H1 (cell line): ENCODE data around the gene SAFB. TPM values are rescaled to one million over a fixed set of nuclear protein-coding genes. Genes with fewer than 3 reads are reported as not detected.

Experiments used
- CTCF ChIA-PET: fragments of 300-600 bp; sonication (Branson Sonifier 250); formaldehyde crosslinking; loops from one replicate; lab custom pipeline; 2021; ENCODE audit not compliant: partially characterized antibody; lab: Charles Lee
- POLR2A ChIA-PET: fragments of 300-600 bp; sonication (Branson Sonifier 250); formaldehyde crosslinking; loops from one replicate; lab custom pipeline; 2021; ENCODE audit warnings: inconsistent platforms; ENCODE audit not compliant: partially characterized antibody; lab: Charles Lee
- DNase-seq, 2 experiments: peaks; one replicate each; pipeline versions ENCODE4 v3.0.0 to v3.0.0-alpha.2; 2010 to 2022; ENCODE audit warnings: low spot score in 2 of 2, low read depth in 1 of 2, mixed read lengths in 1 of 2
- FAIRE-seq: peaks from 2 replicates; lab custom pipeline; 2011; peaks lifted over from hg19 to GRCh38; lab: Jason Lieb, UNC
- H2AFZ ChIP-seq: 2 replicates; pipeline ENCODE4 v1.8.1; 2012; ENCODE audit warnings: low read length, inconsistent platforms
- H2AK5ac ChIP-seq: 2 replicates; pipeline ENCODE4 v1.6.1; 2013; ENCODE audit warnings: low read depth, low read length
- H2BK120ac ChIP-seq: replicated peaks from 2 replicates; pipeline ENCODE3; 2013; ENCODE audit warnings: low read depth, low read length, inconsistent platforms
- H2BK12ac ChIP-seq: 2 replicates; pipeline ENCODE4 v1.6.1; 2013; ENCODE audit warnings: low read depth, low read length
- H2BK15ac ChIP-seq: 2 replicates; pipeline ENCODE4 v1.6.1; 2013; ENCODE audit warnings: low read length
- H2BK20ac ChIP-seq: 2 replicates; pipeline ENCODE4 v1.6.1; 2013; ENCODE audit warnings: low read length
- H2BK5ac ChIP-seq: 2 replicates; pipeline ENCODE4 v1.6.1; 2013; ENCODE audit warnings: low read depth, low read length
- H3K14ac ChIP-seq: 2 replicates; pipeline ENCODE4 v1.6.1; 2013; ENCODE audit warnings: inconsistent platforms; ENCODE audit not compliant: insufficient read length
- H3K18ac ChIP-seq: 2 replicates; pipeline ENCODE4 v1.6.1; 2013; ENCODE audit warnings: low read length; ENCODE audit errors: extremely low read depth
- H3K23ac ChIP-seq: 2 replicates; pipeline ENCODE4 v1.6.1; 2013; ENCODE audit warnings: inconsistent platforms; ENCODE audit not compliant: insufficient read length
- H3K23me2 ChIP-seq: 2 replicates; pipeline ENCODE4 v1.6.1; 2013; ENCODE audit warnings: low read depth, low read length
- H3K27ac ChIP-seq: 2 replicates; pipeline ENCODE4 v1.6.1; 2011; ENCODE audit warnings: low read depth, low read length, inconsistent platforms
- H3K27me3 ChIP-seq, 4 experiments: replicated peaks in 1 of 4; 1 replicate in 1 of 4; 2 replicates in 3 of 4; pipeline versions ENCODE4 v1.6.1 to v1.8.1; 2011 to 2013; ENCODE audit warnings: low read length in 3 of 4, mild to moderate bottlenecking in 3 of 4, inconsistent platforms in 2 of 4, mixed read lengths in 2 of 4, moderate library complexity in 1 of 4; ENCODE audit not compliant: control insufficient read depth in 3 of 4, insufficient read depth in 3 of 4; ENCODE audit errors: extremely low read depth in 1 of 4
- H3K36me3 ChIP-seq, 4 experiments: 2 replicates each; pipeline versions ENCODE4 v1.6.1 to v1.8.1; 2011 to 2013; ENCODE audit warnings: mild to moderate bottlenecking in 4 of 4, low read length in 3 of 4, moderate library complexity in 2 of 4, control low read depth in 1 of 4, inconsistent platforms in 1 of 4; ENCODE audit not compliant: insufficient read depth in 4 of 4, control insufficient read depth in 2 of 4
- H3K4ac ChIP-seq: replicated peaks from 2 replicates; pipeline ENCODE3; 2013; ENCODE audit warnings: low read length, low read depth, mixed read lengths, inconsistent platforms; ENCODE audit not compliant: insufficient read length
- H3K4me1 ChIP-seq, 4 experiments: replicated peaks in 1 of 4; 1 replicate in 1 of 4; 2 replicates in 3 of 4; pipeline versions ENCODE4 v1.6.1 to v1.8.1; 2011 to 2013; ENCODE audit warnings: low read length in 3 of 4, inconsistent platforms in 2 of 4, mixed read lengths in 1 of 4; ENCODE audit not compliant: insufficient read depth in 4 of 4, control insufficient read depth in 3 of 4
- H3K4me2 ChIP-seq, 2 experiments: 2 replicates each; pipeline versions ENCODE4 v1.6.1 to v1.8.1; 2011 to 2013; ENCODE audit warnings: low read depth in 2 of 2, low read length in 2 of 2, control low read depth in 1 of 2, inconsistent platforms in 1 of 2, mild to moderate bottlenecking in 1 of 2; ENCODE audit not compliant: insufficient read depth in 1 of 2
- H3K4me3 ChIP-seq, 4 experiments: fragments of 200-600, 300-600 bp in 1 of 4; sonication (generic), shearing (Covaris generic), sonication (Bioruptor Twin) in 1 of 4; 2 replicates each; pipeline versions ENCODE4 v1.5.1 to v1.8.1; 2011 to 2016; ENCODE audit warnings: low read length in 4 of 4, low read depth in 3 of 4, control low read depth in 2 of 4, inconsistent platforms in 2 of 4, mild to moderate bottlenecking in 2 of 4, mixed read lengths in 1 of 4, moderate library complexity in 1 of 4; ENCODE audit not compliant: insufficient read depth in 2 of 4; ENCODE audit errors: extremely low read depth in 1 of 4
- H3K56ac ChIP-seq: replicated peaks from 2 replicates; pipeline ENCODE3; 2013; ENCODE audit warnings: low read depth, mild to moderate bottlenecking, mixed read lengths, low read length, inconsistent platforms; ENCODE audit not compliant: insufficient read length
- H3K79me1 ChIP-seq: 2 replicates; pipeline ENCODE4 v1.6.1; 2013; ENCODE audit warnings: low read depth, low read length, control low read depth
- H3K79me2 ChIP-seq, 2 experiments: 2 replicates each; pipeline versions ENCODE4 v1.6.1 to v1.8.1; 2012 to 2013; ENCODE audit warnings: low read length in 2 of 2, mild to moderate bottlenecking in 2 of 2, inconsistent platforms in 1 of 2; ENCODE audit not compliant: insufficient read depth in 2 of 2, control insufficient read depth in 1 of 2
- H3K9ac ChIP-seq, 4 experiments: replicated peaks in 1 of 4; 1 replicate in 1 of 4; 2 replicates in 3 of 4; pipeline versions ENCODE4 v1.6.1 to v1.8.1; 2011 to 2013; ENCODE audit warnings: low read depth in 3 of 4, low read length in 3 of 4, control low read depth in 2 of 4, mild to moderate bottlenecking in 2 of 4, moderate library complexity in 2 of 4, inconsistent platforms in 1 of 4; ENCODE audit errors: extremely low read depth in 1 of 4
- H3K9me3 ChIP-seq, 2 experiments: 2 replicates each; pipeline versions ENCODE4 v1.6.1 to v1.8.1; 2012 to 2013; ENCODE audit warnings: mild to moderate bottlenecking in 2 of 2, moderate library complexity in 2 of 2, control low read depth in 1 of 2, inconsistent platforms in 1 of 2, low read depth in 1 of 2, low read length in 1 of 2, mixed read lengths in 1 of 2; ENCODE audit not compliant: insufficient read depth in 2 of 2
- H4K20me1 ChIP-seq, 2 experiments: replicated peaks in 1 of 2; 2 replicates each; pipeline versions ENCODE3 to v1.8.1; 2011 to 2013; ENCODE audit warnings: inconsistent platforms in 2 of 2, low read length in 2 of 2, mild to moderate bottlenecking in 1 of 2; ENCODE audit not compliant: insufficient read depth in 2 of 2, control insufficient read depth in 1 of 2
- H4K5ac ChIP-seq: 2 replicates; pipeline ENCODE4 v1.6.1; 2013; ENCODE audit warnings: low read length, low read depth, mixed read lengths, inconsistent platforms; ENCODE audit not compliant: insufficient read length
- H4K8ac ChIP-seq: 2 replicates; pipeline ENCODE4 v1.8.0; 2013; ENCODE audit warnings: mild to moderate bottlenecking, moderate library complexity, low read length, inconsistent platforms; ENCODE audit not compliant: insufficient read depth; ENCODE audit errors: extremely low read depth
- H4K91ac ChIP-seq: replicated peaks from 2 replicates; pipeline ENCODE3; 2013; ENCODE audit warnings: low read length, mixed read lengths, inconsistent platforms; ENCODE audit not compliant: insufficient read length
- EZH2 ChIP-seq: fragments of 200-600 bp; sonication (generic); IDR thresholded peaks from 2 replicates; pipeline ENCODE4 v1.7.1; 2012; ENCODE audit warnings: low read depth, mild to moderate bottlenecking, moderate library complexity, low read length, inconsistent platforms; ENCODE audit not compliant: severe bottlenecking
- FOSL1 ChIP-seq: IDR thresholded peaks from 2 replicates; pipeline ENCODE4 v1.6.1; 2011; ENCODE audit warnings: mild to moderate bottlenecking, low read depth, low read length, moderate library complexity; ENCODE audit not compliant: insufficient read depth
- RNF2 ChIP-seq: fragments of 200-900, 300-1000 bp; sonication (generic); IDR thresholded peaks from 2 replicates; pipeline ENCODE4 v1.7.1; 2016; ENCODE audit warnings: borderline replicate concordance, low read depth, mild to moderate bottlenecking, antibody characterized with exemption, low read length; ENCODE audit not compliant: poor library complexity, severe bottlenecking; ENCODE audit errors: missing control alignments
- TBP ChIP-seq: IDR thresholded peaks from 2 replicates; pipeline ENCODE4 v1.6.1; 2011; ENCODE audit warnings: low read depth, low read length, improper control_type of control experiment
- WGBS, 2 experiments: shearing (Covaris generic) in 1 of 2; methylation state at CpG; one replicate each; pipeline versions ENCODE4 v1.1.6 to v1.1.7; 2013 to 2015; ENCODE audit warnings: low lambda C conversion rate in 2 of 2, mixed read lengths in 2 of 2, inconsistent platforms in 1 of 2, low coverage in 1 of 2, missing lambda C conversion rate in 1 of 2; ENCODE audit not compliant: insufficient replicate concordance in 2 of 2, insufficient coverage in 1 of 2, insufficient read length in 1 of 2; ENCODE audit errors: extremely low coverage in 1 of 2, missing lambda C conversion rate in 1 of 2; 5-methylcytosine and 5-hydroxymethylcytosine counted together
- polyA plus RNA-seq, 7 experiments: library from polyadenylated mRNA; depleted of rRNA in 3 of 7; stranded (reverse) in 5 of 7; unstranded in 2 of 7; fragments of >200 nt in 5 of 7; fragments of 200-250 nt in 2 of 7; gene quantifications; 1 replicate in 5 of 7; 2 replicates in 1 of 7; 4 replicates in 1 of 7; pipeline versions ENCODE4 v1.2.1 to v1.2.3, GENCODE V29; 2011 to 2013; ENCODE audit warnings: missing spikeins in 2 of 7, mixed read lengths in 2 of 7
- total RNA-seq: library from RNA; stranded (reverse); fragmentation: NEBNext Ultra II Directional; extraction: Animal tissue kit (Norgen Biotek cat#: 25700); gene quantifications from 2 replicates; pipeline ENCODE4 v1.2.1, GENCODE V29; 2021

SAFB gene
- total and polyA plus RNA-seq, 2 of the 8 experiments (the other 6 are each of a cell fraction or from before 2014, with no cell fraction given) = 27.0 to 110 TPM

DNA sequence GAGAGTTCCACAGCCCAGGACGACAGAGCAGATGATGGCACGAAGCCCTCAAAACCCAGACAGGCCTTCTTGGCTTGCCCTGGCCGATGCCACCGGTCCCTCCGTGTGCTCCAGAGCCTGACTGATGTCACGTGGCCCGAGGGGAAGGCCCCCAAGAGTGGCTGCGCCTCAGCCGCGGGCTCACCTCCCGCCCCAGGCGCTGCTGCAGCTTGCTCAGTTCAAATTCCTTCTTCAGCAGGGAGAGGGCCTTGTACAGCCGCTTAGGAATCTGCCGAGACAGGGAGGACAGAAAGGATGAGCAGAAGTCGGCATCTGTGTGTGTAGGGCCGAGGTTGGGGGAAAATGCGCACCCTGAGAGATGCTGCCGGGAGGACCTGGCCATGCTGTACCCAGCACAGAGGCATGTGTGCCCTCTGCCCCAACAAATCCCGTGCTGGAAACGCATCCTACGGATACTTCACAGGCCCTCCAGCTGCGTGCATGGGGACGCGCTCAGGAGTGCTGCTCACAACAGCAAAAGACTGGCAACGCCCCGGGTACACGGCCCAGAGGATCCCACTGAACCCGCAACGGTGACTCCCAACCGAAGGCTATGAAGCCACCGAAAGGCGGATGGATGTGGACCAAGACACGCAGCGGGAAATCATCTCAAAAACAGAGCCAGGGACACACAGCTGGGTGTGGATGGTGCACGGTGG is 84.1 kb downstream of the SAFB start:
- H3K27ac ChIP-seq = no peak overlapping the region
- 95% methylated on average over 35 of the region's 35 CpGs; no CpG with 5 or more reads in 1 of the 2 experiments for WGBS, 2 experiments
- ChIA-PET POLR2A (interaction anchor here (0.6 to 22.4 kb wide), 6 partner anchors 10 to 192 kb away, joined by 3 to 620 read pairs (median 6); partner anchors contain the start of genes CATSPERD, LONP1, PRR22 and RPL36), CTCF (interaction anchor here (0.9 to 5.4 kb wide), 5 partner anchors 10 to 41 kb away, joined by 3 to 23 read pairs (median 3); partner anchors contain the start of gene RPL36)
- peaks cover 3 to 15% of the 10 kb centered on the region in 2 experiments for H4K20me1 ChIP-seq
- H2BK20ac ChIP-seq = no peak overlapping the region
- no peaks in the 10 kb centered on the region for H3K23me2 ChIP-seq
- no peak overlapping the region for H3K4me3 ChIP-seq
- H2BK120ac ChIP-seq = no peak overlapping the region
- H4K91ac ChIP-seq = no peak overlapping the region
- H3K79me1 ChIP-seq = no peaks in the 10 kb centered on the region; the same call in 1 of the 2 replicates
- H2BK15ac ChIP-seq = no peak overlapping the region
- no peaks in the 10 kb centered on the region for H3K27me3 ChIP-seq
- DNase-seq (no peak), FAIRE-seq (no peak)
- no peak overlapping the region for H3K4ac ChIP-seq
- H3K14ac ChIP-seq = no peak overlapping the region
- H4K8ac ChIP-seq = no peak overlapping the region
- TF ChIP-seq EZH2 (no peak), RNF2 (no peak), FOSL1 (no peak), TBP (no peak)
- H2AFZ ChIP-seq = no peak overlapping the region
- no peak overlapping the region for H2AK5ac ChIP-seq
- no peak overlapping the region for H3K9ac ChIP-seq
- H3K9me3 ChIP-seq = peaks cover 0 to 5% of the 10 kb centered on the region in 2 experiments; a peak in 1 of 4 replicates
- no peak overlapping the region for H4K5ac ChIP-seq
- H3K36me3 ChIP-seq = peaks cover 45 to 77% (median 70%) of the 10 kb centered on the region in 4 experiments
- H3K4me1 ChIP-seq = no peaks in the 10 kb centered on the region
- H2BK12ac ChIP-seq = no peak overlapping the region
- no peak overlapping the region for H3K23ac ChIP-seq
- no peak overlapping the region; the same call in 1 of the 2 replicates for H2BK5ac ChIP-seq
- H3K79me2 ChIP-seq = no peaks in the 10 kb centered on the region
- H3K4me2 ChIP-seq = no peak overlapping the region
- no peak overlapping the region for H3K56ac ChIP-seq
- H3K18ac ChIP-seq = no peak overlapping the region
